GM19099 (cell line): ENCODE results near the gene ARHGDIB.

Source experiments
- POLR2A ChIP-seq: IDR thresholded peaks from 3 replicates; pipeline ENCODE4 v1.6.1; 2011; ENCODE audit warnings: low read depth; ENCODE audit not compliant: insufficient read length; ENCODE audit errors: extremely low read depth

The ARHGDIB gene

DNA sequence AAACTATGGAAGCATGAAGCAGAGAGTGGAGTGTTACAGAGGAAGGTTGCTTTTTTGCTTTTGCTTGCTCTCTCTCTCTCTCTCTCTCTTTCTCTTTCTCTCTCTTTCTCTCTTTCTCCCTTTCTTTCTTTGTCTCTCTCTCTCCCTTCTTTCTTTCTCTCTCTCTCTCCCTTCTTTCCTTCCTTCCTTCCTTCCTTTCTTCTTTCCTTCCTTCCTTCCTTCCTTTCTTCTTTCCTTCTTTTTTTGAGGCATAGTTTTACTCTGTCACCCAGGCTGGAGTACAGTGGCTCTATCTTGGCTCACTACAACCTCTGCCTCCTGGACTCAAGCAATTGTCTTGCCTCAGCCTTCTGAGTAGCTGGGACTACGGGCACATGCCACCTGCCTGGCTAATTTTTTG, 7.6 kb downstream of the ARHGDIB start:
- TF ChIP-seq POLR2A, result no peak

DNA sequence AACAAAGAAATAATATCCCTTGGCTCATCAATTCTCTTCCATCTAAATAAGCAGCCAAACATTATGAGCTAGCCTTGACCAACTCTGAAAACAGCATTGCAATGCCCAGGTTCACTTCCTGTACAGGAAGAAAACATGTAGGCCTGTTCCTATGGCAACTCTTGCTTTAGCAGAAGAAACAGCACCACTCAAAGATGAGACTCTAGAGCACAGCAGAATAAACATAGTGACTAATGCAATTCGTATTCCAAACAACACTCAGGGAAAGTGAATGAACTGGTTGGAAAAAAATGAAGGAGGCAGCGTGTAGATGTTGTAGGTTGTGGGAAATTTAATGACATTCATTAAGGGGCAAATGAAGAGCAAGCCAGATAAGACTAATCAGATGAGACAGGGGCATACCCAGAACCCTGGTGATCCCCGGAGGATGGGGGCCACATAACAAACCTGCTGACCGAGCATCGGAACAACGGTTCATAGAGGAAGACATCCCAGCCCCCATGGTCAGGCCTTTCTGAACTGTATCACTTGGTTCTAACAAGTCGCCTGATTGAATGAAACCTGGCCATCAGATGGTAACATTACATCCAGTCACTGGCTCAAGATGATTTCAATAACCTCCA, 9.0 kb downstream of the ARHGDIB start:
- TF ChIP-seq POLR2A, result no peak

- no peak for TF ChIP-seq POLR2A
Observed at GRCh38 chr12:14951851-14952250, 9.6 kb downstream of the ARHGDIB start.

DNA sequence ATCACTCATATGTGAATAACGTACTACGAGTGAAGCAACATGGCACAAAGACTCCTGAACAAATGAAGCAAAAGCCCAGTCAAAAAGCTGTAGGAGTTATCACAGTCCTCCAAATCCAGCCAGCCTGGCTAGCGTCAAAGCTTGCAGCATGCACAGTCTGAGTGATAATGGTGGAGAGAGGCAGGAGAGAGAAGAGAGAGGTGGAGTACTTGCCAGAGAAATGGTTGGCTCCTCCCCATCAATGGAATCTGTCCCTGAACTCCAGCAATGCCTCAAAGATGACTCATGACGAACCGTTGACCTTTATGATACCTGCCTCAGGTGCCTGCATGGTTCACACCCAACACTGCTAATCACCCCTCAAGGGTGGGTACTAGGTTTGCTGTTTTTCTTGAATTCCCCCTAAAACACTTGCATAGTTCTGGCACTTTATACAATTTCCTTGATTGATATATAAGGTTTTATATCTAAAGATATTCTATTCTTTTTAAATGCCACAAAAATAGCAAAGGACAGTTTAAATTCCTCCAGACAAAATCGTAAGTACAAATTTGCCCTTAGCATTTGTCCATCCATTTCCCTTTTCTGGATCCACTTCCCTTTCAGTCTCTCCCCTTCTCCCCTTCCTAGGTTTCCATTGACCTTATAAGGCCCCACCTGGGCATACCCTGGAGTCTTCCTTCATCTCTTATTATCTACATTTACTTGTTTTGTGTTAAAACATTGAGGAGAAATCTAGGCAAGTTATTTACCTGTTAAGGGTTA, 10.2 kb downstream of the ARHGDIB start:
- no peak for TF ChIP-seq POLR2A

DNA sequence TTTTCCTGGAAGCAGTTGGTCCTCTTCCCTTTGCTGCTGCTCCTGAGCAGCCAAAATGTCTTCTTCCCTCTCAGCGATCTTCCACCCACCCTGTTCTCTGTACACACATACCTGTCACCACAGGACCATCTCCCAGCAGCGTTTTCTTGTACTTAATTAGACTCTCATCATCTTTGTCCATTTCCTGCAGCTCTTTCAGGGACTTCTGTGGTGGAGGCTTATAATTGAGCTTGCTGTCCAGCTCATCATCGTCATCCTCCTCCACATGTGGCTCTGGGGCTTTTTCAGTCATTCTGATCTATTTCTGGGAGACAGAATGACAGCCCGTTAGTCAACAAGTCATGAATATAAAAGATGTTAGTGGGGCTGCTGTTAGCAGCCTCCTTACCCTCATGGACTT, 11.0 kb downstream of the ARHGDIB start:
- no peak for TF ChIP-seq POLR2A

DNA sequence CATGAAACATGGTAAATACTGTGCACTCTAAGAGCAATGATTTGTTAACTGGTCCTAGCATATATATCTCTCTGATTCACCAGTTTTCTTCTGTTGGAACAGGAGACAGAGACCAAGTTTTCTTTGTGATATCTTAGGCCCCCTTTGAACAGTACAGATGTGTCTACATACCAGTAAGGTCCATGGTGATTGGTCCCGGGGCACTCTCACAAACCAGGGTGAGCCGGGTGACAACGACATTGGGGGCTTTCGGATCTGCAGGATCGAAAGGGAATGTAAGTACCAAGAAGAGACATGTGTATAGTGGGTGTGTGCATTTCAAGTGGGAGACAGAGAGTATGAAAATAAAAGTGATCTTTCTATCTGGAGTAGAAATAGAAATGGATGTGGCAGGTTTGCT, 11.8 kb downstream of the ARHGDIB start:
- no peak for TF ChIP-seq POLR2A

- peak; percentile 67 for TF ChIP-seq POLR2A
Observed at GRCh38 chr12:14948672-14949071, 12.7 kb downstream of the ARHGDIB start.

DNA sequence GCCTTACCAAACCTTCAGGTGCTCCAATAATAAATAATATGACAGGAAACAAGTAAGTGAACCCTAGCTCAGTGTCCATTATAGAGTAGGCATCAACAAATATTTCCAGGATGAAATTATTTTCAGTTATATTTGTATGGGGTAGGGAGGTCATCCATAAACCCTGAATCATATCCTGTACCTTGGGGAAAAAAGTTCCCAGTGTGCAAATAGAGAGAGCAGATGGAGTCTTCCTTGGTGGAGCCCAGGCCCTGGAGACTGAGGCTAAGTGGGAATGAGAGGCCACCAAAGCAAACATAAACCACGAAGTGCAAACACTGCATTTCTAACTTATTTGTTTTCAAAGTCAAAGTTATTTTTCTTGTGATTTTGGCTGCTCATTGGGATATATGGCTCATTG, 14.5 kb downstream of the ARHGDIB start:
- no peak for TF ChIP-seq POLR2A

DNA sequence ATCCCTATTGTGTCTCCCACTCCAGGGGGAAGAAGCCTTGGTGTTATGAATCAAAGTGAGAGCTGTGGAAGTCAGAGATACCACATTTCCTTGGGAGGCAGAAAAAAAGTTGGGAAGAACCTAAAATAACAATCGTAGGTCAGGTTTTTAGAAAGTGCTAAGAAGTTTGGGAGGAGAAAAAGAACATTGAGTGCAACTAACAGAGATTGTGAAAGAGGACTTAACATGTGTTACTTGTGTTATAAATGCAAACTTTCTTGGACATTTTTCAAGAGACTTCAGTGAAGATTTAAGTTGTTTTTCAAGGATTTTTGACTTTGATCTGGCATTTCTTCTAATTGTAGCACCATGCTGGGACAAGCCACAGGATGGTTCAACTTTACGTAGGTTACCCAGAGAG, 15.2 kb downstream of the ARHGDIB start:
- TF ChIP-seq POLR2A, result no peak

DNA sequence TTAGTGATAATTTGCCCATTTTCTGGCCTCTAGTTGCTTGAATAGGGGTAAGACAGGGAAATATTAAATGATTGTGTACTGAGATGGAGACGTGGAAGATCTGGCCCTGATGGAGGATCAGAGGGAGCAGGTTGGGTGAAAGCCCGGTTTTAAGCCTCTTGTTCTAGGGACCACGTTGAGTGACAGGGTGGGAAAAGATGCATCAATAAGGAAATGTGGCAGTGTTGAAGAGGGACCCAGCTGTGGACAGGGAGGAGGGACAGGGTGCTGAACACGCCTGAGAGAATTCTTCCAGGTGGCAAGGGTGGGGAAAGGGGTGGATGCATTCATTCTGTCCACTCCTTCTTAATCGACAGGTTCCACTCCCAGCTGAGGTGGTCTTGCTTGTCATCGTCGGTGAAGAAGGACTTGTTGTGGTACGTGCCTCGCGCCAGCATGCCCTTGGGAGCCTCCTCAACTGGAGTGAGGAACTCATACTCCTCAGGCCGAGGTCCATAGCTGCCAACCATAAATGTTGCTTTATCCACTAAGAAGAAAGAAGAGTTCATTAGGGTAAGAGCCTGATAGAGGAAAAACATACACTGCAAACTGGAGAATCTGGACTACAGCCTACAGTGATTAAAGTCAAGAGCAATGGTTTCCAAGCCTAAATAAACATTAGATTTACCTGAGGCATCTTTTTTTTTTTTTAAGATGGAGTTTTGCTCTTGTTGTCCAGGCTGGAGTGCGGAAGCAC, 19.0 kb downstream of the ARHGDIB start:
- no peak for TF ChIP-seq POLR2A

DNA sequence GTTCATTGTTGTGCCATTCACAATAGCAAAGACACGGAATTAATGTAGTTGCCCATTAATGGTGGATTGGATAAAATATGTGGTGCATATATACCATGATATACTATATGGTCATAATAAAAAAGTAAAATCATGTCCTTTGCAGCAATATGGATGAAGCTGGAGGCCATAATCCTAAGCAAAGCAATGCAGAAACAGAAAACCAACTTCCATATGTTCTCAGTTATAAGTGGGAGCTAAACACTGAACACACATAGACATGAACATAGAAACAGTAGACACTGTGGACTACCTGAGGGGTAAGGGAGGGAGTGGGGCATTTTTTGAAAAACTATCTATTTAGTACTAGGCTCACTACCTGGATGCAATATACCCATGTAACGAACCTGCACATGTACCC, 20.0 kb downstream of the ARHGDIB start:
- TF ChIP-seq POLR2A, result no peak

DNA sequence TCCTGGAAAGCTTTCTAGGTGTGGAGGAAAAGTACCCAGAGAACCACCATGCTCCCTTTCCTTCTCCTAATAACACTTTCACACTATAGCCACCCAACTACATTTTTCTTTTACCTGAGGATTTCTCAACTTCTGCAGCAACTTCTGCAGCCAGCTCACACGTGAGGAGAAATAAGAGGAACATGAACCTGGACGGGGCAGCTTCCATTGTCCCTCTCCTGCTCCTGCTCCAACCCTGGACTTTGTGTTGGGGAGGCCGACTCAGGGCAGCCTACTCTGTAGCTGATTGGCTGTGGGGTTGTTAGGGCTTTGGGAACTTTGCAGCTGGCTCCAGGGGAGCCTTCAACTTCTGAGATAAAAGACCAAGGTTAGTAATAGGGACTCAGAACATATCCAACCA, 23.1 kb downstream of the ARHGDIB start, which contains the start of gene ERP27:
Gene ERP27, minus strand, starts transcription at position 237 of the 400 bp plus-strand sequence. Its CDS starts 29 bp downstream, at position 208.
- TF ChIP-seq POLR2A, result no peak

GRCh38 chr12:14937689-14938088, 23.7 kb downstream of the ARHGDIB start:
- TF ChIP-seq POLR2A, result no peak

GRCh38 chr12:14937014-14937413, 24.4 kb downstream of the ARHGDIB start:
- TF ChIP-seq POLR2A, result no peak

DNA sequence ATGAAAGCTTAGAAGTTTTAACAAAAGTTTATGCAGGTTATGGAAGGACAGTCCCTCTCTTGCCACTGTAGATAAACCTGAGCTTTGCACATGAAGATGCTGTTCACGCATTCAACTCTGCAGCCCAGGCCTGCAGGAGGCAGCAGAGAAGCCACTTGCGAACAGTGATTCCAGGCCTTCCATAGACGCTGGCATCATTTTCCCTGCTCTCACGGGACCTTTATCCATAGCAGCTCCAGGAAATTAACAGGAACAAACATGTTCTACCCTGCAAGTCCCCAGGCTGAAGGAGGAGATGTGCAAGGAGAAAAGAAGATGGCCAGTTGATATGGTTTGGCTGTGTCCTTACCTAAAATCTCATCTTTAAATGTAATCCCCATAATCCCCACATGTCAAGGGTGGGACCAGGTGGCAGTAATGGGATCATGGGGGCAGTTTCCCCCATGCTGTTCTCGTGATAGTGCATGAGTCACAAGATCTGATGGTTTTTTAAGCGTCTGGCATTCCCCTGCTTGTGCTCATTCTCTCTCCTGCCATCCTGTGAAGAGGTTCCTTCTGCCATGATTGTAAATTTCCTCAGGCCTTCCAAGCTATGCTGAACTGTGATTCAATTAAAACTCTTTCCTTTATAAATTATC, 25.1 kb downstream of the ARHGDIB start:
- TF ChIP-seq POLR2A, result no peak
